Stimulated activated naive B cell treated with anti-CD40 and anti-IgM and Interleukin-4, amounts not matched to agents 10 μg/mL and 1 μg/mL and 100 μg/mL, for 72 hours (primary cell): Measurements from ENCODE around the gene ADM5.

Experiments used
- ATAC-seq, 2 donors: fragments of 150-1000 bp; cut with Tn5 transposase; replicated peaks; 2 replicates each; pipeline ENCODE4 v1.10.0; 2021; ENCODE audit warnings: moderate library complexity in 1 of 2
- DNase-seq: peaks from one replicate; pipeline ENCODE4 v3.0.0; 2021
- H3K27ac Mint-ChIP-seq: one replicate; pipeline ENCODE4 v1.8.0; 2022; ENCODE audit warnings: mild to moderate bottlenecking, mixed read lengths
- H3K27me3 Mint-ChIP-seq, 2 donors: one replicate each; pipeline ENCODE4 v1.8.0; 2022; ENCODE audit warnings: mixed read lengths in 2 of 2
- H3K36me3 Mint-ChIP-seq, 2 donors: one replicate each; pipeline ENCODE4 v1.8.0; 2022; ENCODE audit warnings: mixed read lengths in 2 of 2, mild to moderate bottlenecking in 1 of 2
- H3K4me1 Mint-ChIP-seq, 2 donors: one replicate each; pipeline ENCODE4 v1.8.0; 2022; ENCODE audit warnings: mixed read lengths in 2 of 2, mild to moderate bottlenecking in 1 of 2
- H3K4me3 Mint-ChIP-seq, 2 donors: one replicate each; pipeline ENCODE4 v1.8.0; 2022; ENCODE audit warnings: mild to moderate bottlenecking in 2 of 2, mixed read lengths in 2 of 2, moderate library complexity in 1 of 2
- H3K9me3 Mint-ChIP-seq, 2 donors: one replicate each; pipeline ENCODE4 v1.8.0; 2022; ENCODE audit warnings: mixed read lengths in 2 of 2, mild to moderate bottlenecking in 1 of 2

ADM5 gene

DNA sequence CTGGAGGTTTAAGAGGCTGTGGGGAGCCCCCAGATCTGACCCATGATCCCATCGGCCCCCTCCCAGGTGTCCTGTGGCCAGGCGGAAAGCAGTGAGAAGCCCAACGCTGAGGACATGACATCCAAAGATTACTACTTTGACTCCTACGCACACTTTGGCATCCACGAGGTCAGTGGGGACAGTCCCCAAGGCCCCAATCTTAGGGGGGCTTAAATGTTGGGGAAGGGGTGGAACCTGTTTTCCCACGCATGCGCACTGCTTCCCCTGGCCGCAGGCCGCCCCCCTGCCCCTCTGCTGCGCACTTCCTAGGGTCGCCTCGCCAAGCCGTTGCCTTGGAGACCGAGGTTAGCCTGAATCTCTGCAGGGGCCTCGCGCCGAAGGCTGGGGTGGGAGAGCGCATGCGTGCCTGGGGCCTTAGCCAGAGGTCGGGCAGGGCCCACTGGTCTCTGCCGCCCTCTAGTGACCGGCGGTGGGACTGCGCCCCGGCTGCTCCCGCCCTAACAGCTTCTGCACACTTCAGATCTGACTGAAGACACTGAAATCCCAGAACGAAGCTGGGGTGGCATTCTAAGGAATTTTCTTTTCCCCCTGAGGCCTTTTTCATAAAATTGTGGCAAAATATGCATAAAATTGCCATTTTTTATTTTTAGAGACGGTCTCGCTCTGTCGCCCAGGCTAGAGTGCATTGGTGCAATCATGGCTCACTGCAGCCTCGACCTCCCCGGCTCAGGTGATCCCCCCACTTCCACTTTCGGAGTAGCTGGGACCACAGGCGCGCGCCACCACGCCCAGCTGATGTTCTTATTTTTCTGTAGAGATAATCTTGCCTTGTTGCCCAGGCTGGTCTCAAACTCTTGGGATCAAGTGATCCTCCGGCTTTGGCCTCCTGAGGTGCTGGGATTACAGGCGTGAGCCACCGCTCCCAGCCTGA is 8.7 kb upstream of the ADM5 start:
- peak overlapping the region; percentile 87 to 90 for H3K4me3 Mint-ChIP-seq
- H3K27me3 Mint-ChIP-seq: no peaks in the 10 kb centered on the region
- peak; percentile 87 for DNase-seq
- H3K4me1 Mint-ChIP-seq: peaks cover 33 to 59% of the 10 kb centered on the region in 2 donors
- H3K9me3 Mint-ChIP-seq: no peaks in the 10 kb centered on the region
- ATAC-seq: peak; percentile 8
- peak overlapping the region; percentile 69 for H3K27ac Mint-ChIP-seq
- peaks cover 37 to 47% of the 10 kb centered on the region in 2 donors for H3K36me3 Mint-ChIP-seq

GRCh38 chr19:49681830-49682229 is 7.6 kb upstream of the ADM5 start:
- Mint-ChIP-seq H3K27ac (no peak overlapping the region), H3K27me3 (no peaks in the 10 kb centered on the region), H3K36me3 (peaks cover 38 to 54% of the 10 kb centered on the region in 2 donors), H3K9me3 (no peaks in the 10 kb centered on the region), H3K4me3 (no peak overlapping the region), H3K4me1 (peaks cover 33 to 54% of the 10 kb centered on the region in 2 donors)
- DNase-seq (no peak), ATAC-seq (no peak)

DNA sequence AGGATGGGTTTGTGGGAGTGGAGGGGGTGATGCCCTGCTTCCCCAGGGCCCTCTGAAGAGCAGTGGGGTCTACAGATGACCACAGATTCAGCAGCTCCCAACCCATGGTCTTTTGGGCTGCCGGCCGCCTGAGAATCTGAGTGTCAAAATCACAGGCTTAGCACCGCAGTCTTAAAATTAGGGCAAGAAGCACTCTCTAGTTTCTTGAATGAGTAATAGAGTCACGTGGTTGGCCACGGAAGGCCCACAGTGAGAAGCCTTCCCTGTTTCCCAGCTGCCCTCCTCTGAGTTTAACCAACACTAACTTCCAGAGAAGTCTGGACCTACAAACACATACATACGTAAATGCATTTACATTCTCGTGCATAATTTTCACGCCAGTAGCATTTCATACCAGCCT is 7.1 kb upstream of the ADM5 start:
- Mint-ChIP-seq H3K4me3 (no peak overlapping the region), H3K4me1 (peaks cover 35 to 58% of the 10 kb centered on the region in 2 donors), H3K36me3 (peaks cover 38 to 55% of the 10 kb centered on the region in 2 donors), H3K27ac (no peak overlapping the region), H3K27me3 (no peaks in the 10 kb centered on the region), H3K9me3 (no peaks in the 10 kb centered on the region)
- no peak for DNase-seq
- no peak for ATAC-seq

DNA sequence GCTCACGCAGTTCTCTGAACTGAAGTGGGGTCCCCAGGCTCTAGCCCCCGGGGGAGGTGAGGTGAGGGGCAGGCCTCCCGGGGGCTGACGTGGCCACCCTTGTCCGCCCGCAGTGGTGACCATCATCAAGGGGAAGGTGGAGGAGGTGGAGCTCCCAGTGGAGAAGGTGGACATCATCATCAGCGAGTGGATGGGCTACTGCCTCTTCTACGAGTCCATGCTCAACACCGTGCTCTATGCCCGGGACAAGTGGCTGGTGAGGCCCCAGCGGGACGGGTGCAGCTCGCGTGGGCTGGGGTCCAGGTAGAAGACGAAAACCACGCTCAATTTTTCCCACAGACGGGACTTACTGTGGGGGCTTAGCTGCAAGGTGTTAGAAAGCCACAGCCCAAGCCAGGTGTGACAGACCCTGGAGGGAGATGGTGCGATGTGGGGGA is 5.6 kb upstream of the ADM5 start:
- H3K27ac Mint-ChIP-seq: peak overlapping the region; percentile 62

GRCh38 chr19:49684251-49684982 is 5.0 kb upstream of the ADM5 start:
- Mint-ChIP-seq H3K4me1 (peaks cover 39 to 57% of the 10 kb centered on the region in 2 donors), H3K27me3 (no peaks in the 10 kb centered on the region)
- no peak for DNase-seq

More for the DNA sequence above, 5.6 kb upstream of the ADM5 start:
- peaks cover 39 to 57% of the 10 kb centered on the region in 2 donors for H3K4me1 Mint-ChIP-seq
- ATAC-seq: no peak
- peaks cover 47 to 64% of the 10 kb centered on the region in 2 donors for H3K36me3 Mint-ChIP-seq
- H3K4me3 Mint-ChIP-seq: no peak overlapping the region
- no peak for DNase-seq
- no peaks in the 10 kb centered on the region for H3K27me3 Mint-ChIP-seq
- H3K9me3 Mint-ChIP-seq: no peaks in the 10 kb centered on the region

GRCh38 chr19:49684983-49685553 is 4.3 kb upstream of the ADM5 start:
- Mint-ChIP-seq H3K9me3 (no peaks in the 10 kb centered on the region), H3K27me3 (peaks cover 4 to 6% of the 10 kb centered on the region in 2 donors), H3K4me1 (peaks cover 38 to 57% of the 10 kb centered on the region in 2 donors), H3K36me3 (peaks cover 55 to 70% of the 10 kb centered on the region in 2 donors), H3K4me3 (no peak overlapping the region), H3K27ac (peak overlapping the region; percentile 65)
- DNase-seq (no peak), ATAC-seq (no peak)

More at GRCh38 chr19:49684251-49684982, 5.0 kb upstream of the ADM5 start:
- Mint-ChIP-seq H3K4me3 (no peak overlapping the region), H3K36me3 (peaks cover 51 to 70% of the 10 kb centered on the region in 2 donors), H3K27ac (peak overlapping the region; percentile 56), H3K9me3 (no peaks in the 10 kb centered on the region)
- peak in 1 of 2 donors; percentile 25 for ATAC-seq

DNA sequence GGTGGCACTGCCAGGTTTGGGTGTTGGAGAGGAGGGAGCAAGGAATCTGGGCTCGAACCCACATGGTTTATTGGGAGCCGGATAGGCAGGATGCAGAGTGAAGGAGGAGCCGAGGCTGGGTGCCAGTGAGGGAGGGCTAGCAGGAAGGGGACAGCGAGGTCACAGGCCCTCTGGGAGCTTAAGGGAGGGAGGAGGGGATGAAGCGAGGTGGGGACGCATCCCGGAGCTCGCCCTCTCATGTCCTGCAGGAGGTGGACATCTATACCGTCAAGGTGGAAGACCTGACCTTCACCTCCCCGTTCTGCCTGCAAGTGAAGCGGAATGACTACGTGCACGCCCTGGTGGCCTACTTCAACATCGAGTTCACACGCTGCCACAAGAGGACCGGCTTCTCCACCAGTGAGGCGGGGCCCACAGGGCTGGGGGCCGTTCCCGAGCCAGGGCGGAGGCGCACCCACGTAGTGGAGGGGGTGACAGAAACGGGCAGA is 3.5 kb upstream of the ADM5 start:
- H3K4me3 Mint-ChIP-seq: no peak overlapping the region
- peak overlapping the region; percentile 65 for H3K27ac Mint-ChIP-seq
- H3K27me3 Mint-ChIP-seq: peaks cover 12 to 14% of the 10 kb centered on the region in 2 donors
- peaks cover 38 to 57% of the 10 kb centered on the region in 2 donors for H3K4me1 Mint-ChIP-seq
- no peaks in the 10 kb centered on the region for H3K9me3 Mint-ChIP-seq
- H3K36me3 Mint-ChIP-seq: peaks cover 57 to 73% of the 10 kb centered on the region in 2 donors
- ATAC-seq (no peak), DNase-seq (no peak)

DNA sequence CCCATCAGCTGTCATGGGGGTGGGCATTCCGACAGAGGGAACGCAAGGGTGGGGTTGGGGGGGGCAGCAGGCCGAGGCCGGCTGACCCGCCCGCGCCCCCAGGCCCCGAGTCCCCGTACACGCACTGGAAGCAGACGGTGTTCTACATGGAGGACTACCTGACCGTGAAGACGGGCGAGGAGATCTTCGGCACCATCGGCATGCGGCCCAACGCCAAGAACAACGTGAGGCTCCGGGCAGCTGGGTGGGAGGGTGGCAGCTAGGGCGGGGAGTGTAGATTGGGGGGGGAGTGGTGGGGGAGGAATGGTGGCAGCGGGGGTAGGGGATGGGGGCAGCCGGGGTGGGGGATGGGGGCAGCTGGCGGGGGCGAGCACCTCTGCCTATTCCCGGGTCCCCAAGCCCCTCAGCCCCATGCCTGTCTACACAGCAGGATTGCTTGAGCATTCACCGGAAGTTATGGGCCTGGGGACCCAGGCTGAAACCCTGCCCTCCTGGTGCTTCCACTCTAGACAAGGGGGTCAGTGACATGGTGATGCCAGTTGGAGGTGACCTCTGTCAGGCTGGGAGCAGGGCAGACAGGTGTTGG is 2.8 kb upstream of the ADM5 start:
- H3K9me3 Mint-ChIP-seq: no peaks in the 10 kb centered on the region
- H3K36me3 Mint-ChIP-seq: peaks cover 56 to 71% of the 10 kb centered on the region in 2 donors
- ATAC-seq (no peak), DNase-seq (no peak)
- peaks cover 38 to 58% of the 10 kb centered on the region in 2 donors for H3K4me1 Mint-ChIP-seq
- peaks cover 18 to 21% of the 10 kb centered on the region in 2 donors for H3K27me3 Mint-ChIP-seq
- H3K4me3 Mint-ChIP-seq: no peak overlapping the region
- H3K27ac Mint-ChIP-seq: peak overlapping the region; percentile 79

GRCh38 chr19:49687150-49687549 is 2.2 kb upstream of the ADM5 start:
- no peak for DNase-seq
- peaks cover 20 to 23% of the 10 kb centered on the region in 2 donors for H3K27me3 Mint-ChIP-seq
- peak overlapping the region; percentile 79 for H3K27ac Mint-ChIP-seq
- H3K4me1 Mint-ChIP-seq: peaks cover 38 to 58% of the 10 kb centered on the region in 2 donors
- H3K4me3 Mint-ChIP-seq: no peak overlapping the region
- ATAC-seq: no peak
- H3K36me3 Mint-ChIP-seq: peaks cover 51 to 67% of the 10 kb centered on the region in 2 donors
- H3K9me3 Mint-ChIP-seq: no peaks in the 10 kb centered on the region

GRCh38 chr19:49687566-49688316 is 1.7 kb upstream of the ADM5 start:
- peaks cover 20 to 29% of the 10 kb centered on the region in 2 donors for H3K27me3 Mint-ChIP-seq
- no peaks in the 10 kb centered on the region for H3K9me3 Mint-ChIP-seq
- H3K4me3 Mint-ChIP-seq: no peak overlapping the region
- ATAC-seq: no peak
- DNase-seq: no peak
- H3K4me1 Mint-ChIP-seq: peaks cover 38 to 58% of the 10 kb centered on the region in 2 donors
- H3K27ac Mint-ChIP-seq: peak overlapping the region; percentile 20
- peaks cover 48 to 64% of the 10 kb centered on the region in 2 donors for H3K36me3 Mint-ChIP-seq

DNA sequence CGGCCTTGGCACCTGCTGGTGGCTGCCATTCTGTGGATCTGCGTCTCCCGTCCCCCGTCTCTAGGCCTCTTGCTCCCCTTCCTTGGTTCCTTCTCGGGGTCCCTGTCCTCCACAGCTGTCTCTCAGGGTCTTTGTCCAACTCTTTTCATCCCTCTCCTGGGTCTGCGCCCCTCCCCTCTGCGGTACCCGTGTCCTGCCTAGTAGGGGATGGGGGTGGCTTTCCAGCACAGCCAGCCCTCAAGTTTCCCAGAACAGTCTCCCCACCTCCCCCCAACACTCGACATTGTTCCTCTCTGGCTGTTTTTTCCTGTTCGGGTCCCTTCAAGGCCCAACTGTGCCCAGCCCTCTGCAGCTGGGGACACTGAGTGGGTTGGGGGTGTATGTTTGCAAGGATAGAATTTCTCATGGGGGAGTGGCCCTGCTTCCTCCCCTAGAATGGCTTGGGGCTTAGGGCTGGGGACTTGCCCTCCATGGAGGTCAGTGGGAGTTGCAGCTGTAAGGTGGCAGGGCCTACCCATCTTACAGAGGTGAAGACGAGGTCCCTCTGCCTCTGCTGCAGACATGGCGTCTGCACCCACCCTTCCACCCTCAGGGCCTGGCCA is 762 bp upstream of the ADM5 start:
- H3K27me3 Mint-ChIP-seq: peaks cover 26 to 38% of the 10 kb centered on the region in 2 donors
- H3K4me3 Mint-ChIP-seq: peak overlapping the region; percentile 17 to 23
- H3K4me1 Mint-ChIP-seq: peaks cover 38 to 56% of the 10 kb centered on the region in 2 donors
- DNase-seq (no peak), ATAC-seq (no peak)
- H3K27ac Mint-ChIP-seq: peak overlapping the region; percentile 10
- peaks cover 47 to 63% of the 10 kb centered on the region in 2 donors for H3K36me3 Mint-ChIP-seq
- no peaks in the 10 kb centered on the region for H3K9me3 Mint-ChIP-seq

GRCh38 chr19:49690079-49690655 is 773 bp downstream of the ADM5 start:
- H3K4me1 Mint-ChIP-seq: peaks cover 33 to 49% of the 10 kb centered on the region in 2 donors
- peaks cover 29 to 47% of the 10 kb centered on the region in 2 donors for H3K27me3 Mint-ChIP-seq
- DNase-seq (no peak), ATAC-seq (peak; percentile 25 to 26)
- H3K36me3 Mint-ChIP-seq: peaks cover 35 to 50% of the 10 kb centered on the region in 2 donors
- no peaks in the 10 kb centered on the region for H3K9me3 Mint-ChIP-seq
- peak overlapping the region; percentile 73 to 76 for H3K4me3 Mint-ChIP-seq
- H3K27ac Mint-ChIP-seq: peak overlapping the region; percentile 37
